Endodermal cell (in vitro differentiated cells): Measurements from ENCODE around the gene ZDHHC16. TPM values are rescaled to one million over a fixed set of nuclear protein-coding genes. Genes with fewer than 3 reads are reported as not detected.
A peak's percentile ranks its signal among the peaks of the same experiment; 100 is the strongest.

Source experiments
- DNase-seq: peaks from one replicate; pipeline ENCODE4 v3.0.0-alpha.2; 2017
- H3K27ac ChIP-seq: 2 replicates; pipeline ENCODE4 v1.5.1; 2013; ENCODE audit warnings: mild to moderate bottlenecking, low read depth, low read length, moderate library complexity
- H3K27me3 ChIP-seq: 2 replicates; pipeline ENCODE4 v1.6.1; 2013; ENCODE audit warnings: mild to moderate bottlenecking, low read length, moderate library complexity; ENCODE audit not compliant: insufficient read depth, control insufficient read depth, poor library complexity, severe bottlenecking
- H3K36me3 ChIP-seq: 2 replicates; pipeline ENCODE4 v1.7.0; 2013; ENCODE audit warnings: mild to moderate bottlenecking, low read length, moderate library complexity; ENCODE audit not compliant: control insufficient read depth, insufficient read depth
- H3K4me1 ChIP-seq: one replicate; pipeline ENCODE4 v1.7.0; 2013; ENCODE audit warnings: low read length; ENCODE audit not compliant: control insufficient read depth, insufficient read depth
- H3K4me3 ChIP-seq: 2 replicates; pipeline ENCODE4 v1.5.1; 2013; ENCODE audit warnings: mild to moderate bottlenecking, low read length, moderate library complexity
- H3K9ac ChIP-seq: 2 replicates; pipeline ENCODE4 v1.6.1; 2013; ENCODE audit warnings: mild to moderate bottlenecking, low read length, moderate library complexity; ENCODE audit not compliant: poor library complexity, severe bottlenecking; ENCODE audit errors: extremely low read depth
- H3K9me3 ChIP-seq: 2 replicates; pipeline ENCODE4 v1.6.1; 2013; ENCODE audit warnings: mild to moderate bottlenecking, low read length, moderate library complexity; ENCODE audit not compliant: control insufficient read depth
- H3K27ac Mint-ChIP-seq: 2 replicates; pipeline ENCODE4 v1.8.0; 2020; ENCODE audit warnings: mixed read lengths
- H3K27me3 Mint-ChIP-seq: 2 replicates; pipeline ENCODE4 v1.8.0; 2021; ENCODE audit warnings: mild to moderate bottlenecking, mixed read lengths; ENCODE audit not compliant: insufficient read depth
- H3K36me3 Mint-ChIP-seq: 2 replicates; pipeline ENCODE4 v1.8.0; 2020; ENCODE audit warnings: low read depth, mixed read lengths
- H3K4me1 Mint-ChIP-seq: 2 replicates; pipeline ENCODE4 v1.8.0; 2020; ENCODE audit warnings: mixed read lengths
- H3K4me3 Mint-ChIP-seq: 2 replicates; pipeline ENCODE4 v1.8.0; 2020; ENCODE audit warnings: mild to moderate bottlenecking, moderate library complexity, mixed read lengths
- H3K9me3 Mint-ChIP-seq: 2 replicates; pipeline ENCODE4 v1.8.0; 2020; ENCODE audit warnings: mild to moderate bottlenecking, mixed read lengths
- WGBS, 2 experiments: methylation state at CpG; one replicate each; pipeline versions ENCODE4 v1.1.5 to v1.1.7; 2013; ENCODE audit warnings: missing lambda C conversion rate in 2 of 2, mixed read lengths in 1 of 2; ENCODE audit not compliant: insufficient coverage in 1 of 2, insufficient read length in 1 of 2; 5-methylcytosine and 5-hydroxymethylcytosine counted together
- total RNA-seq, 2 donors: library from RNA; stranded (reverse); fragmentation: NEBNext Ultra II Directional in 1 of 2; extraction: Animal tissue kit (Norgen Biotek cat#: 25700) in 1 of 2; gene quantifications; 2 replicates in 1 of 2; 3 replicates in 1 of 2; pipeline ENCODE4 v1.2.1, GENCODE V29; 2021
- TF ChIP-seq, protein P1 (sequence below): fragments of 200-600 bp; sonication (generic); conservative IDR thresholded peaks from 2 replicates; pipeline ENCODE4 v1.5.0; 2021; ENCODE audit warnings: antibody characterized with exemption, mild to moderate bottlenecking

ZDHHC16 gene
- total RNA-seq, 2 donors from 2014 or later, result 44.5 to 53.6 TPM

- H3K4me3 ChIP-seq, result peak within 1 kb of the TSS; percentile 98
- Mint-ChIP-seq H3K9me3 (no peaks in the 10 kb centered on the region), H3K27me3 (no peaks in the 10 kb centered on the region), H3K27ac (peak within 1 kb of the TSS; percentile 97), H3K4me3 (peak within 1 kb of the TSS; percentile 93), H3K36me3 (peaks cover 8% of the 10 kb centered on the region), H3K4me1 (peaks cover 9% of the 10 kb centered on the region)
- peaks cover 5% of the 10 kb centered on the region for H3K4me1 ChIP-seq
- H3K27ac ChIP-seq, result peak within 1 kb of the TSS; percentile 48
- peak within 1 kb of the TSS; percentile 80 for H3K9ac ChIP-seq
- H3K27me3 ChIP-seq, result no peaks in the 10 kb centered on the region
- DNase-seq, result peak; percentile 92
- 1% methylated on average over 27 to 39 of the region's 39 CpGs for WGBS, 2 experiments
- TF ChIP-seq, protein P1, sequence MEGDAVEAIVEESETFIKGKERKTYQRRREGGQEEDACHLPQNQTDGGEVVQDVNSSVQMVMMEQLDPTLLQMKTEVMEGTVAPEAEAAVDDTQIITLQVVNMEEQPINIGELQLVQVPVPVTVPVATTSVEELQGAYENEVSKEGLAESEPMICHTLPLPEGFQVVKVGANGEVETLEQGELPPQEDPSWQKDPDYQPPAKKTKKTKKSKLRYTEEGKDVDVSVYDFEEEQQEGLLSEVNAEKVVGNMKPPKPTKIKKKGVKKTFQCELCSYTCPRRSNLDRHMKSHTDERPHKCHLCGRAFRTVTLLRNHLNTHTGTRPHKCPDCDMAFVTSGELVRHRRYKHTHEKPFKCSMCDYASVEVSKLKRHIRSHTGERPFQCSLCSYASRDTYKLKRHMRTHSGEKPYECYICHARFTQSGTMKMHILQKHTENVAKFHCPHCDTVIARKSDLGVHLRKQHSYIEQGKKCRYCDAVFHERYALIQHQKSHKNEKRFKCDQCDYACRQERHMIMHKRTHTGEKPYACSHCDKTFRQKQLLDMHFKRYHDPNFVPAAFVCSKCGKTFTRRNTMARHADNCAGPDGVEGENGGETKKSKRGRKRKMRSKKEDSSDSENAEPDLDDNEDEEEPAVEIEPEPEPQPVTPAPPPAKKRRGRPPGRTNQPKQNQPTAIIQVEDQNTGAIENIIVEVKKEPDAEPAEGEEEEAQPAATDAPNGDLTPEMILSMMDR, result peak; percentile 50
- H3K9me3 ChIP-seq, result no peaks in the 10 kb centered on the region
- peaks cover 16% of the 10 kb centered on the region for H3K36me3 ChIP-seq
Measured at GRCh38 chr10:97400665-97401454, 45.1 kb upstream of the ZDHHC16 start, which contains the start of gene RRP12. Gene RRP12 (minus strand): TSS chr10:97401340. CDS start chr10:97401231, 109 bp downstream.

- Mint-ChIP-seq H3K4me3 (peak overlapping the region; percentile 93), H3K27me3 (no peaks in the 10 kb centered on the region), H3K36me3 (peaks cover 2% of the 10 kb centered on the region), H3K9me3 (no peaks in the 10 kb centered on the region), H3K27ac (peak overlapping the region; percentile 97), H3K4me1 (peaks cover 9% of the 10 kb centered on the region)
- peak overlapping the region; percentile 48 for H3K27ac ChIP-seq
- H3K36me3 ChIP-seq, result peaks cover 10% of the 10 kb centered on the region
- H3K27me3 ChIP-seq, result no peaks in the 10 kb centered on the region
- DNase-seq, result no peak
- H3K9ac ChIP-seq, result no peak overlapping the region
- WGBS, 2 experiments, result 80 to 85% methylated on average over 12 to 13 of the region's 13 CpGs
- H3K4me1 ChIP-seq, result peaks cover 5% of the 10 kb centered on the region
- TF ChIP-seq, protein P1, result no peak
- peak overlapping the region; percentile 98 for H3K4me3 ChIP-seq
- H3K9me3 ChIP-seq, result no peaks in the 10 kb centered on the region
Measured at GRCh38 chr10:97401455-97401919, 44.5 kb upstream of the ZDHHC16 start.

DNA sequence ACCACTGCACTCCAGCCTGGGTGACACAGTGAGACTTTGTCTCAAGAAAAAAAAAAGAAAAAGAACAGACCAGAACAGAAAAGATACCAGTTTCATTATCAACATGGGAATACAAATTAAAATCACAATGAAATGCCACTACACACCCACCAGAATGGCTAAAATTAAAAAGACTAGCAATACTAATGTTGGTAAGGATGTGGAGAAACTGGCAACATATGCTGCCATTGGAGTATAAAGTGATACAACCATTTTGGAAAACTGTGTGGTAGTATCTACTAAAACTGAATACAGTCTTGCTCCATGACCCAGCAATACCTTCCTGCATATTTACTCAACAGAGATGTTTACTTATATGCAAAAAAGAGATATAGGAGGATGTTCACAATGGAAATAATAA lies 41.9 kb upstream of the ZDHHC16 start:
- no peaks in the 10 kb centered on the region for H3K9me3 Mint-ChIP-seq
- peaks cover 9% of the 10 kb centered on the region for H3K4me1 Mint-ChIP-seq
- H3K4me3 Mint-ChIP-seq, result no peak overlapping the region
- Histone ChIP-seq H3K27ac (no peak overlapping the region), H3K27me3 (no peaks in the 10 kb centered on the region), H3K36me3 (no peaks in the 10 kb centered on the region), H3K4me1 (peaks cover 5% of the 10 kb centered on the region), H3K4me3 (no peak overlapping the region), H3K9ac (no peak overlapping the region), H3K9me3 (no peaks in the 10 kb centered on the region)
- no peak for DNase-seq
- no peaks in the 10 kb centered on the region for H3K36me3 Mint-ChIP-seq
- H3K27me3 Mint-ChIP-seq, result no peaks in the 10 kb centered on the region
- H3K27ac Mint-ChIP-seq, result no peak overlapping the region
- TF ChIP-seq, protein P1, result no peak
